GM15510 (cell line): ENCODE data around the gene ATXN7L2.
A peak's percentile ranks its signal among the peaks of the same experiment; 100 is the strongest.

ENCODE experiments used
- POLR2A ChIP-seq: IDR thresholded peaks from 3 replicates; pipeline ENCODE4 v1.6.1; 2011; ENCODE audit warnings: borderline replicate concordance; ENCODE audit not compliant: insufficient read length; ENCODE audit errors: extremely low read depth

ATXN7L2 gene

DNA sequence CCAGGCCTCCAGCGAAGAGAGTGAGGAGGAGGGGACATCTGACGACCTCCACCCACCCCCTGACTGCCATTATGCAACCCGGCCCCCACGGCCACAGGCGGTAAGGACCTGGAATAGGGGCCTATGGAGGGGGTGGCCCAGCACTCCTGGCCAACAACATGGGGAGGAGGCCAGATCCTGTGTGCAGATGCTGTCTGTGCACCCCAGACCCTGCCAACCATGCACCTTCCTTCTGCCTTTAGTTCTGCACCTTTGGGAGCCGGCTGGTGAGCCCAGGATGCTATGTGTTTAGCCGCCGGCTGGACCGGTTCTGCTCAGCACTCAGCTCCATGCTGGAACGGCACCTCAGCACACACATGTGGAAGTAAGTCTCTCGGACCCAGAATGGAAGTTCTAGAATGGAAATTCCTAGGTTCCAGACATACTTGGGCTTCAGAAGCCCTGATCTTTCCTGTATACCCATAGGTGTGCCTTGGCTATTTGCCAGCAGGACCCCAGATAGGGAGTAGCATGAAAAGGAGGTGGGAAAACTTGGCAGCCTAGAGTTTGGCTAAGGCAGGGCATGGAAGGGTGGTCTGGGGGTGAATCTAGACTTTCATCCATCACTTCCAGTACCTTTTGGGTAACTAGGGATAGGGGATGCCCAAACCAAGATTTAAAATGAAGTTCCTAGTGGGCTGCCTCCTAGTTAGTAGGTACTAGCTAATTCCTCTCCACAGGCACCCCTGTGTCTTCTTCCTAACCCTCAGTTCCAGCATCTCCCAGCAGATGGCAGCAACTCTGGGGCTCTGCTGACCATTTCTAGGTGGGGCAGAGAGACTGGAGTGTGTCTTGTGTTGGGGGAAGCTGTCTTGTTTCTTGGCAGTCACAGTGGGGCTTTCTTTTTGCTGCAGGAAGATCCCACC, 6.6 kb downstream of the ATXN7L2 start:
- TF ChIP-seq POLR2A, result no peak

DNA sequence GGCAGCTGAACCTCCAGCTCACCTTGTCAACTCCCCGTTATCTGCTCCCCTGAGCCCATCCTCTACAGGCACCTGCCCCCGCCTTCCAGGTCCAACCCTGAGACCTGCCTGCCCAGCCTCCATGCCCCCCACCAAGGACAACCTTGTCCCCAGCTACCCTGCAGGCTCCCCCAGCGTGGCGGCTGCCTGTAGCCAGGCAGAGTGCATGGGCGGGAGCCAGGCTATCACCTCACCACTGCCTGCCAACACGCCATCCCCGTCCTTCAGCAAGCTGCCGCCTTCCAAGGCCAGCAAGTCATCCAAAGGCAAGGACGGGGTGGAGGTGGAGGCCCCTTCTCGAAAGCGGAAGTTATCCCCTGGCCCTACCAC, 7.2 kb downstream of the ATXN7L2 start:
- no peak for TF ChIP-seq POLR2A

DNA sequence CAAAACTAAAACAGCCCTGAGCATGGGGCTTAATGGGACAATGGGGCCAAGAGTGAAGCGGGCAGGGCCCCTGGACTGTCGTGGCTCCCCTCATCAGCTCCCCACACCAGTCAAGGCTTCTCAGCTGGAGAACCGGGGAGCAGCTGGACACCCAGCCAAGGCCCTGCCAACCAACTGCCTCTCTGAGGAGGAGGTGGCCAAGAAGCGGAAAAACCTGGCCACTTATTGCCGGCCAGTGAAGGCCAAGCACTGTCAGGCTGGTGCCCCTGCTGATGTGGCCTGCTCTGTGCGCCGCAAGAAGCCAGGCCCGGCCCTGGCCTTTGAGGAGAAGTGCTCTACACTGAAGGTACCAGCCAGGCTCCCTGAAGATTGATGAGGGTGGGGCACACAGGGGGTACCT, 7.7 kb downstream of the ATXN7L2 start:
- TF ChIP-seq POLR2A, result no peak

DNA sequence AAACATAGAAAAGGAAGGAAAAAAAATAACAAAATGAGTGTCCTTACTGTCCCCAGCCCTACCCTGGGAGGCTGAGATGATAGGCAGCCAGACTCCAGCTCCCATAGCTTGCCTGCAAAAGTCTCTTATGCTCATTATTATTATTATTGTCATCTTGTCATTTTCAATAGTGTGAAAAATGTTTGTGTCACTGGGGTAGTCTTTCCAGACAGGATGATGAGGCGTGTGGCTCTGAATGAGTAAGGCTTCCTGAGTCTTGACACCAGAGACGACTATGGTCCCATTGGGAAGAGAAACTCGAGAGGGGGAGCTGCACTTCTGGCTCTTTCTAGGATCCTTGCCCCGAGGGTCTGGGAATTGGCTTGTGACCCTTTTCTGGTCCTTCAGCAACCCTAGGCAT, 9.1 kb downstream of the ATXN7L2 start:
- TF ChIP-seq POLR2A, result no peak

DNA sequence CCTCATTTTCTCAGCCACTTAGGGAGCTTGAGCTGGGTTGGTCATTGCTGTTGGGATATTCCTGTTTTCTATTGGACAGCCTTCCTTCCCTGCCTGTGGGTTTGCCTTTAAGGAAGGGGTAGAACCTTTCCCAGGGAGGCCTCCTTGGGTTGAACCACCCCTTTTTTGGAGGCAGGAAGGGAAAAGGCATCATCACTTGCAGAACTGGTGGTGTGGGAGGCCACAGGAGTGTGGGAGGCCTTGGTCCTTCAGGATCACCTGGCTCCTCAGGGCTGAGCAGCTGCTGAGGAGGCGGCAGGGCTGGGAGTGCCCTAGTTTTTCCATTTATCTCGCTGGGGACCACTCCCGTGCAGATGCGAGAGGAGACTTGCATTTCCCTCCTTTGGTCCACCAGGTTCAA, 9.5 kb downstream of the ATXN7L2 start:
- TF ChIP-seq POLR2A, result no peak

DNA sequence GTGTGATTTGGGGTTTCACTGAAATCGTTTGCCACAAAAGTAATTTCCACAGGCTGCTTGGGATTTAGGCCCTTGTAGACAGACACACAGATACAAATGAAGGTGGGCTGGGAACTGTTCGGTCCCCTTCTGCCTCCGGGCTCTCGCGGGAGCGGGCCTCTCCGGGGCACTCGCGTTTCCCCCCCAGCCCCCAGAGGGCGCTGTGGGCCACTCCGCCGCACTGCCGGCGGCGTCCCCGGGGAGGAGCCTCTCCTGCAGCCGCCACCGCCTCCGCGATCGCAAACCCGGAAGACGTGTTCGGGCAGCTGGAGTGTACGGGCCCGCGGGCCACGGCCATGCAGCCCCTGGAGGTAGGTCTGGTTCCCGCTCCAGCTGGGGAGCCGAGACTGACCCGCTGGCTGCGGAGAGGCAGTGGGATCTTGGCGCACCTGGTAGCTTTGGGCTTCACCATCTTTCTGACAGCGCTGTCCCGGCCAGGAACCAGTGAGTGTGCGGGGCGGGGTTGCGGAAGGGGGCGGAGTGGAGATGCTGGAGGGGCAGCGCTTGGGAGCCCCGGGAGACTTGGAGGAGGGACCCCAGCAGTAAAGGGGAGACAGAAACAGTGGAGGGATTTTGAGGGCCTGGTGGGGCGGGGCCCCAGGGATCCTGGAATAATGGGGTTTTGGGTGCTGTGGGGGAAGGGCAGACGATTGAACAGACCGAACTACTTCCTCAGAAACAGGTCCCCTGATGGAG, 10.3 kb downstream of the ATXN7L2 start, which contains the start of gene CYB561D1:
TSS of gene CYB561D1 (plus strand) at position 290 of the 735 bp plus-strand sequence. CDS start at position 336, 46 bp downstream.
- peak; percentile 87 for TF ChIP-seq POLR2A

DNA sequence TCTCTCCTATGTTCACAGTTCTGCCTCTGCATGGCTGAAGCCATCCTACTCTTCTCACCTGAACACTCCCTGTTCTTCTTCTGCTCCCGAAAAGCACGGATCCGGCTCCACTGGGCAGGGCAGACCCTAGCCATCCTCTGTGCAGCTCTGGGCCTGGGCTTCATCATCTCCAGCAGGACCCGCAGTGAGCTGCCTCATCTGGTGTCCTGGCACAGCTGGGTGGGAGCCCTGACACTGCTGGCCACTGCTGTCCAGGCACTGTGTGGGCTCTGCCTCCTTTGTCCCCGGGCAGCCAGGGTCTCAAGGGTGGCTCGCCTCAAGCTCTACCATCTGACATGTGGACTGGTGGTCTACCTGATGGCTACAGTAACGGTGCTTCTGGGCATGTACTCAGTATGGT, 12.0 kb downstream of the ATXN7L2 start:
- no peak for TF ChIP-seq POLR2A

DNA sequence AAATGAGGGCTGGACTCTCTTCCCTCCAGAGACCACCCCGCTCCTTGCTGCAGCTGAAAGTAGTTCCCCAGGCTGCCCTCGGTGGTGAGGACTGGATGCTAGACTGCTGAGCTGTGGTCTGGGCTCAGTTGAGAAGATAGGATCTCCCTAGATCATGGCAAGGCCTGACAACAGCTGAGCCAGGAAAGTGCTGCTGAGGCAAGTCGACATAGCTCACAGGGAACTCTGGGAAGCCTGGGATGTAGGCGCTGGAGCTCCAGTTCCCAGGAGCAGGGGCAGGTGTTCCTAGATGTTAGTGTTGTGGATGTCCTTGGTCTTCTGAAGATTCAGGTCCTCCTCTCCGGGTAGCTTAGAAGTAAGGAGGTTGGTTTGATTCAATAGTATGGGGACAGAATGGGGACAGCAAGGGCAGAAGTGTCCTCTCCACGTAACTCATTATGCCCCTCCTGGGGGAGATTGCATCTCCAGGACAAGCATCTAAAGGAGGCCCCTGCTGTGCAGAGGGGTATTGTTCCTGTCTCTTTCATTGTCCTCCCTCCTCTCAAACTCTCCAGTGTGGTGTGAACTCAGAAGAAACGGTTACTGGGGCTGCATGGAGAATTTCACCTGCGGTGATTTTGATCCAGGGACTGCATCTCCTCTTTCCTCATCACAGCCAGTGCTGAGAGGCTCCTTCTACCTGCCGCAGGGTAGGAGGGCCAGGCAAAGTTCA, 13.9 kb downstream of the ATXN7L2 start:
- no peak for TF ChIP-seq POLR2A

DNA sequence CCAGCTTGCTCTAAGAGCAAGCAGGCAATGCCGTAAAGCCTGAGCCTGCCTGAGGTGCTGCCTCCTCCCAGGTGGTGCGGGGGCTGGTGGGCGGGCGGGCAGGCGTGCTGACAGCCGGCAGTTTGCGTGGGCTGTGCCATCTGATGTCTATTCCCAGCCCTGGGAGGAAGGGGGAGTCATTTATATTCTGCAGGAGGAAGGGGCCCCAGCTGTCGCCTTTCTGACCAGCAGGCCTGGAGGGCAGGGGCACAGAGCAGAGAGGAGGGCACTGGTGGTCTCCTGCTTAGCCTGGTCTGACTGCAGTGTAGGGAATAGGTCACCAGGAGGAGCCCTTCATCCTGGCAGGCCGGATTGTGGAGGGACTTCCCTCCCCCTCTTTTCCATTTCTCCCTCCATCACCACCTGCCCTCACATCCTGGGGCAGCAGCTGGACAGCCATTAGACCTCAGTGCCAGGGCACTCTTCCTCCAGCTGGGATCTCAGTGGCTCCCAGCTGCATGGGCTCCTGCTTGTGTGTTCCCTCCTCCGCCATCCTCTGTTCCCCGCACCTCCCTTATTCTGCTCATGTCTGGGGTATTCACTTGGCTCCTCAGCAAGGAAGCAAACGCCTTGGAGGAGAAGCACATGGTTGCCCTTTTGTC, 14.6 kb downstream of the ATXN7L2 start:
- no peak for TF ChIP-seq POLR2A

DNA sequence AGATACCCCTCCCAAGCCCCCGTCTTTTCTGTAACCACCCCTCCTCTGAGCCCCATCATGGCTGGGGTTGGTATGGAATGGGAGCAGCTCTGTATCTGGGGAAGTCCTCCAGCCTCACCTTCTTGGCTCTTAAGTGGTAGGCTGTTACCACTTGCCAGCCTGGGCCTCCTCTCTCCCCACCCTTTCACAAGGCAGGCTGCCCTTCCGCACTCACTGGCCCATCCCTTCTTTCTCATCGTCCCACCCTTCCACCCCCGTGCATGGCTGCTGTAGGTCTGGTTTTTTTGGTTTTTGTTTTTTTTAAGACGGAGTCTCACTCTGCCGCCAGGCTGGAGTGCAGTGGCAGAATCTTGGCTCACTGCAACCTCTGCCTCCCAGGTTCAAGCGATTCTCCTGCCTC, 15.4 kb downstream of the ATXN7L2 start:
- no peak for TF ChIP-seq POLR2A

DNA sequence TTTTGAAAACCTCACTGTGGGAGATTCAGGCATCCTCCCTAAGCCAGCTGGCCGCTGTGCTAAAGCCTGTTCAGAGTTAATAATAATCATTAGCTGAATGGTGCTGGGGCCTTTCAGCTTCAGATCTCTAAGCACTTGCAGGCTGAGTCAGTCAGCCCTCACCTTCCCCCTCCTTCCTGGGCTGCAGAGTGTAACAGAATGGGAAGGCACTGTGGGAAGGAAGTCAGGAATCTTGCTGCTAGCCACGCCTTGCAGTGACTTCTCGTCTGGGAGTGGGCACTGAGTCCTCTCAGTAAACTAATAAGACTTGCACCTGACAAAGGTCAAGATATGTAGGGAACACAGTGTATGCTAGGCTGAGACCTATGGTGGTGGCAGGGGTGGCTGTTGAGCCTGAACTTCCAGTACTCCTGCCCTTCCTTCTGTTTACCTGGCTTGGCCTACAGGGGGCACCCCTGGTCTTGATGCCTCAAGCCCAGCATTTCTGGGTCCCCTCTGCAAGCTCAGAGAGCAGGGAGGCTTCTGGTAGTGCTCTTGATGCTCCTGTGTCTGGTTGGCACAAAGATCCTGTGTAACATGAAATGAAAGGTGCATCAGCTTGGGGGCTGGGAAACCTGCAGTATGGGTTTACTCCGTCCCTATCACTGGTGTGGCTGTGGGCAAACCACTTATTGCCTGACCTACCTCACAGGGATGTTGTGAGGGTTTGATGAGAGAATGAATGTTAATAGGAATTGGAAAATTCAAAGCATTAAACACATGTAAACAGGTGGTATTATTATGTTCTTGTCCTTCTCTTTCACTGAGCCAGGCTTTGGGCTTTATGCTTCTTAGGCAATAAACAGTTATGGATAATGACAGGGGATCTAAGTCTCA, 16.2 kb downstream of the ATXN7L2 start:
- no peak for TF ChIP-seq POLR2A

DNA sequence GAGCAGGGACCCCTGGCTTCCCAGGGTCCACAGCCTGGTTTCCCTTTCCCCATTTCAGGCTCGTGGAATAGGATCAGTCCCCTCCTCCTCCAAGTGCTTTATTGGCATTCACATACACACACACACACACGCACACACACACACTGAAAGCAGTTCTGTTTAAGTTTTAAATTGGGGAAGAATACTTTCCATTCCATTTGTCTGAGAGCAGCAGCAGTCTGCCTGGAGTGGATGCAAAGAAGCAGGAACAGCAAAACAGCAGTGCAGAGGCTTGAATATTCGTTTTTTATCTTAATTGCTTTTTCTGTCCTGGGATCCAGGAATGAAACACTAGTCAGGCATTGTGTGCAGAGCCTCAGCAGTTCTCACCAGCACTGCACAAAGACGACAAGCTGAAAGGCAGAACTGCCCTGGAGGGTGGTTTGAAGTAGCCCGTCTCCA, 17.3 kb downstream of the ATXN7L2 start:
- TF ChIP-seq POLR2A, result no peak

DNA sequence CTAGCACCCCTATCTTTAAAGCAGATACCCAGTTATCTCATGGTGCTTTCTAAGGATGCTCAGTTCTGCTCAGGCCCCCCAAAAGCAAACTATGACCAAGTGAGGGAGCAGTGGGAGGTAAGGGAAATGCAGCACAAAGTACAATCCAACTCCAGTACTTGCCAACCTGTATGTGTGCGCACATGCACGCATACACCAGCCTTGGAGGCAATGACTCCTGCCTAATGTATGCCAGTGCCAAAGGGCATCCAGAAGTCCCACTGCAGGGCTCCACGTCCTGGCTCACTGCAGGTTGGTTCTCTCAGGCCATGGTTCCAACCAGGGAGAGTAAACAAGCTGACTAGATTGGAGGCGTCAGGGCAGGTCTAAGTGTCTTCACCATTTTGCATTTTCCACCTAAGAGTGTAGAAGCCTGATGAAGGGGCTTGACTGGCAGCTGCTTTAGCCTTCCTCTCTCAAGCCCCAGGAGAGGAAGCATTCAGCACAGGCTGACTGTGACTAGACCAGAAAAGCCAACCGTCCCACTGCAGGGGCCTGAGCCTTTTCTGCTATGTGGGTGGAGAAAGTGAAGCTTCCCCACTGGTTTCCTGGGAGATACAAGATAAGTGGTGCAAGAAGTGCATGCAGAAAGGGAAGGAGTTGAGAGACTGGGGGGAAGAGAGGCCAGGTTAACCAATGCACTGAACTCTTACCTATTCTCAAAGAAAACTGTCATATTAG, 18.1 kb downstream of the ATXN7L2 start:
- no peak for TF ChIP-seq POLR2A

DNA sequence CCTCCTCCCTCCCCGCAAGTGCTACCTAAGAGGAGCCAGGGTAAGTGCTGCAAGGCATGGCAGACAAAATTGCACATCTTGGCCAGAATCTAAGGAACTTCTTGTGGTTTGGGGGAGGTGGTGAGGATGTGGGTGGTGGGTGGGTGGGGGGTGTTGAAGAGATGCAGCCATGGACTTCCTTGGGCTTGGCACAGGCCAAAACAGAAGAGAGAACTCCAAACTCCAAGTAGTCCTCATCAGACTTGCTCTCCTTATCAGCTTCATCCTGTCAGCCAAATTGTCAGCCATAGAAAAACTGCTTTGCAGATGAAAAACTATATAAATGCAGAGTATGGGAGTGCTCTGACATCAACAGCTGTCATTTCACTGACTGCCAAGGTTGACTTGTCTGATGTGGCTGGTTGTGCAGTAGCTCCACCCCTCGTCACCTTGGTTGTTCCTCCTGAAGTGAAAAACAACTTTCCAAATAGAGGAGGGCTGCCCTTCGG, 18.7 kb downstream of the ATXN7L2 start:
- TF ChIP-seq POLR2A, result no peak

DNA sequence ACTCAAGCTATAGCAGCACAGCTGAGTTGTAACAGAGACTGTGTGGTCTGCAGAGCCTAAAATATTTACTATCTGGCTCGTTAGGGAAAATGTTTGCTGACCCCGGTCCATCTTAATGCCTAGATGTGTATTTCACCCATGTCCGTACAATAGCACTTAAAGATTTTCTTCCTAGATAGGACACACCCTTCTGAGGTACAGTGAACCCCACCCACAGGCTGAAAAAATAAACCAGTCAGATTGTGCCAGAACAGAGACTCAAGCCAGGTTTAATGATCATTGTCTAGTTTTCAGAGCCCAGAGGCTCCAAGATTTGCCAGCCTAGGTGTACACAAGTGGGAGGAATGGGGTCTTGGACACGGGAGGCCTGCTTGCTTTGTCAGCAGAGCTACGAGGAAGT, 20.2 kb downstream of the ATXN7L2 start:
- no peak for TF ChIP-seq POLR2A
